ENCODE measurements around the gene WDFY2.

GRCh38 chr13:51697855-51698254 lies 113.6 kb downstream of the WDFY2 start:
- TF ChIP-seq CTCF (IDR thresholded peaks at IDR 0.05; ENCODE audit: low read depth, low read length, missing input control) (no peak), RAD21 (IDR thresholded peaks at IDR 0.05) (no peak), YY1 (IDR thresholded peaks at IDR 0.05) (no peak), REST (IDR thresholded peaks at IDR 0.05) (no peak), EGR1 (IDR thresholded peaks at IDR 0.05; ENCODE audit: low read depth in 2 of 2) (no peak)
